ENCODE measurements around the gene TRIM2. TPM values are rescaled to one million over a fixed set of nuclear protein-coding genes. Genes with fewer than 3 reads are reported as not detected.

The TRIM2 gene
- total and polyA plus RNA-seq, 4 donors: 3.4 to 15.5 (median 8.9) TPM

DNA sequence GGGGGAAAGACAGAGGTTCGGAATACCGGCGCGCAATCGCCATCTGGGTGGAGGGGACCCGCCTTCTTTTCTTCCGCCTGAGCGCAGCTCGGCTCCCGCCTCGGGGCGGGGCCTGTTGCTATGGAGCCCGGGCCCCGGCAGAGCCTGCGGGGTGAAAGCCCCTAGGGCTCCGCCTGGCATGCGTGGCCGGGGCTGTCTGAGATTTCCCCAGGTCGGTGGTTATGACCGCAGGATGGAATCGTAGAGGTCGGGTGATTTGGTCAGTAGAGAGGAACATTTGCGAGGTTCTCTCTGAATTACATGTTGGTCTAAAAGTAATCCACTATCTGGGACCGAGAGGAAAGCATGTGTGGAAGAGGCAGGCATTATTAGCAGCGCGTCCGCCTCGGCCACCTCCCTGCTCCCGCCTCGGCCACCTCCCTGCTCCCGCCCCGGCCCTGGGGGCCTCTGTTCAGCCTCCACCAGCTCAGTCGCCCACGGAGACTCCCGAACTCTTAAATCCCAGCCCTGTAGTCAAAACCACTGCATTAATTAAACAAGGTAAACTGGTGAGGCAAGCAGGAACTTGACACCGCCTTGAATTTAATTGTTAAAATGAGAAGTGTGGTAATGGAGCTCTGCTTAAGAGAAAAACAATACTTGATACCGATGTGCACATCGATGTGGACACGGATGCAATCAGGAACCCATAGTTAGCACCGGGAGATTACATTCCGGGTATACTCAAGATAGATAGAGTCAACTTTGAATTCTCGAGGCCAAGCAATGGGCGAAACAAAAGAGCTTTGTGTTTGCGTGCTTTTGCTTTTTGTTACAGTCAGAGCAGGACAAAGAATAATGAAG, 45.2 kb downstream of the TRIM2 start:
- Histone ChIP-seq H3K9me3 (ENCODE audit: control insufficient read depth in 4 of 4, low read length in 3 of 4) (no peaks in the 10 kb centered on the region), H3K27ac (ENCODE audit: low read depth in 1 of 2, low read length in 2 of 2) (peak overlapping the region; percentile 8 to 51)
- WGBS: 19% methylated on average over 44 of the region's 44 CpGs

DNA sequence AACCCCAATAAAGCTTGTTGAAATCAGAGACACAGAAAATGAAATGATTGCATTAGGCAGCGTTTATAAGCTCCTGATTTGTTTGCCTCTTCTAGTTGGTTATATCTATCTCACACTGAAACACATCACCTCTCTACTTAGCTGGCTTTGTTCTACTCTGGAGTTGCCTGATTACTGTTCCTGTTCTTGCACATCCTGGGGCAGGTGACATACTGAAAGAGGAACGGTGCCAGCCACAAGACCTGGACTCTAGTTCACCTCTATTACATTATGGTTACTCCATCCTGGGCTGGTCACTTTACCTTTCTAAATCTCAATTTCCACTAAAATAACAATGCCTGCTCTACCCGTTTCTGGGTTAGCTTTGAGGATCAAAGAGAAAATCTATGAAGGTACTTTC, 47.9 kb downstream of the TRIM2 start:
- Histone ChIP-seq H3K27ac (ENCODE audit: low read depth in 1 of 2, low read length in 2 of 2) (no peak overlapping the region), H3K9ac (ENCODE audit: low read depth in 1 of 2, low read length in 2 of 2) (no peak overlapping the region), H3K4me1 (ENCODE audit: control insufficient read depth in 4 of 4, insufficient read depth in 4 of 4, low read length in 3 of 4) (peaks cover 2 to 12% (median 7%) of the 10 kb centered on the region in 4 donors), H3K36me3 (ENCODE audit: control insufficient read depth in 4 of 4, insufficient read depth in 3 of 4, low read depth in 1 of 4, low read length in 3 of 4) (no peaks in the 10 kb centered on the region), H3K4me3 (ENCODE audit: low read depth in 1 of 3, low read length in 3 of 3) (no peak overlapping the region), H3K27me3 (ENCODE audit: control insufficient read depth in 4 of 4, insufficient read depth in 4 of 4, low read length in 3 of 4) (no peaks in the 10 kb centered on the region), H3K9me3 (ENCODE audit: control insufficient read depth in 4 of 4, low read length in 3 of 4) (no peaks in the 10 kb centered on the region)
- DNase-seq (ENCODE audit: low spot score): no peak
- TF ChIP-seq HNF4A (conservative IDR thresholded peaks at IDR 0.05): no peak
- no peak for TF ChIP-seq RAD21 (IDR thresholded peaks at IDR 0.05)
- no peak for TF ChIP-seq EGR1 (IDR thresholded peaks at IDR 0.05; ENCODE audit: low read depth in 2 of 2)
- 83% methylated on average over 3 of the region's 3 CpGs for WGBS

More for the DNA sequence above, 45.2 kb downstream of the TRIM2 start:
- TF ChIP-seq SP1 (IDR thresholded peaks at IDR 0.05): peak; percentile 25
- TF ChIP-seq, protein P1, sequence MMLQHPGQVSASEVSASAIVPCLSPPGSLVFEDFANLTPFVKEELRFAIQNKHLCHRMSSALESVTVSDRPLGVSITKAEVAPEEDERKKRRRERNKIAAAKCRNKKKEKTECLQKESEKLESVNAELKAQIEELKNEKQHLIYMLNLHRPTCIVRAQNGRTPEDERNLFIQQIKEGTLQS (IDR thresholded peaks at IDR 0.05): no peak
- no peak for TF ChIP-seq JUND (IDR thresholded peaks at IDR 0.05)
- TF ChIP-seq, protein P2, sequence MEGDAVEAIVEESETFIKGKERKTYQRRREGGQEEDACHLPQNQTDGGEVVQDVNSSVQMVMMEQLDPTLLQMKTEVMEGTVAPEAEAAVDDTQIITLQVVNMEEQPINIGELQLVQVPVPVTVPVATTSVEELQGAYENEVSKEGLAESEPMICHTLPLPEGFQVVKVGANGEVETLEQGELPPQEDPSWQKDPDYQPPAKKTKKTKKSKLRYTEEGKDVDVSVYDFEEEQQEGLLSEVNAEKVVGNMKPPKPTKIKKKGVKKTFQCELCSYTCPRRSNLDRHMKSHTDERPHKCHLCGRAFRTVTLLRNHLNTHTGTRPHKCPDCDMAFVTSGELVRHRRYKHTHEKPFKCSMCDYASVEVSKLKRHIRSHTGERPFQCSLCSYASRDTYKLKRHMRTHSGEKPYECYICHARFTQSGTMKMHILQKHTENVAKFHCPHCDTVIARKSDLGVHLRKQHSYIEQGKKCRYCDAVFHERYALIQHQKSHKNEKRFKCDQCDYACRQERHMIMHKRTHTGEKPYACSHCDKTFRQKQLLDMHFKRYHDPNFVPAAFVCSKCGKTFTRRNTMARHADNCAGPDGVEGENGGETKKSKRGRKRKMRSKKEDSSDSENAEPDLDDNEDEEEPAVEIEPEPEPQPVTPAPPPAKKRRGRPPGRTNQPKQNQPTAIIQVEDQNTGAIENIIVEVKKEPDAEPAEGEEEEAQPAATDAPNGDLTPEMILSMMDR (IDR thresholded peaks at IDR 0.05; ENCODE audit: low read depth, low read length, missing input control): no peak
- peak; percentile 21 for TF ChIP-seq YY1 (IDR thresholded peaks at IDR 0.05)
- Histone ChIP-seq H3K36me3 (ENCODE audit: control insufficient read depth in 4 of 4, insufficient read depth in 3 of 4, low read depth in 1 of 4, low read length in 3 of 4) (no peaks in the 10 kb centered on the region), H3K27me3 (ENCODE audit: control insufficient read depth in 4 of 4, insufficient read depth in 4 of 4, low read length in 3 of 4) (no peaks in the 10 kb centered on the region), H3K4me1 (ENCODE audit: control insufficient read depth in 4 of 4, insufficient read depth in 4 of 4, low read length in 3 of 4) (peaks cover 2 to 12% (median 7%) of the 10 kb centered on the region in 4 donors), H3K4me3 (ENCODE audit: low read depth in 1 of 3, low read length in 3 of 3) (peak overlapping the region; percentile 53 to 65 (median 62)), H3K9ac (ENCODE audit: low read depth in 1 of 2, low read length in 2 of 2) (no peak overlapping the region)
- peak; percentile 73 for DNase-seq (ENCODE audit: low spot score)

DNA sequence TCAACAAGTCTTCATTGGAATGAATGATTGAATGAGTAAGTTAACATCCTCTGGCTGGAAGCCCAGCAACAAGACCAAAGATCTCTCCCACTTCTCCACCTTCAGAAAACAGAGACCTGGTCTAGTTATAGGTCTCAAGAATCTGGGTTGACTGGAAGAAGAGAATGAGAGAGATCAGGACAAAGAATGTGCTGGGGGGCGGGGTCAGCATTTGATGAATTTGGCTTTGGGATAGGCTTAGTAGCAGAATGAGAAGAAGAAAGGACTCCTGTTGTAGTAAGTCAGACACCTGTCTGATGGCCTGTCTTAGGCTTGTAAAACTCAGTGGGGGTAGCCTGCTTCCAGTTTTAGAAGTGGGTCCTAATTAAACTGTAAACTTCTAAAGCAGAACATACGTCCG, 51.0 kb downstream of the TRIM2 start:
- no peaks in the 10 kb centered on the region for H3K27me3 ChIP-seq (ENCODE audit: control insufficient read depth in 4 of 4, insufficient read depth in 4 of 4, low read length in 3 of 4)
- H3K36me3 ChIP-seq (ENCODE audit: control insufficient read depth in 4 of 4, insufficient read depth in 3 of 4, low read depth in 1 of 4, low read length in 3 of 4): no peaks in the 10 kb centered on the region
- DNase-seq (ENCODE audit: low spot score): no peak
- no peak overlapping the region for H3K27ac ChIP-seq (ENCODE audit: low read depth in 1 of 2, low read length in 2 of 2)
- H3K4me3 ChIP-seq (ENCODE audit: low read depth in 1 of 3, low read length in 3 of 3): no peak overlapping the region
- no peaks in the 10 kb centered on the region for H3K4me1 ChIP-seq (ENCODE audit: control insufficient read depth in 4 of 4, insufficient read depth in 4 of 4, low read length in 3 of 4)
- 95% methylated on average over 3 of the region's 3 CpGs for WGBS
- no peaks in the 10 kb centered on the region for H3K9me3 ChIP-seq (ENCODE audit: control insufficient read depth in 4 of 4, low read length in 3 of 4)
- H3K9ac ChIP-seq (ENCODE audit: low read depth in 1 of 2, low read length in 2 of 2): no peak overlapping the region
- TF ChIP-seq, protein P3, sequence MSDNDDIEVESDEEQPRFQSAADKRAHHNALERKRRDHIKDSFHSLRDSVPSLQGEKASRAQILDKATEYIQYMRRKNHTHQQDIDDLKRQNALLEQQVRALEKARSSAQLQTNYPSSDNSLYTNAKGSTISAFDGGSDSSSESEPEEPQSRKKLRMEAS (IDR thresholded peaks at IDR 0.05): no peak
- TF ChIP-seq GABPA (IDR thresholded peaks at IDR 0.05 in 1 of 2, conservative IDR thresholded peaks at IDR 0.05 in 1 of 2) (no peak), NR2F2 (IDR thresholded peaks at IDR 0.05) (no peak), SP1 (IDR thresholded peaks at IDR 0.05) (no peak), FOXA1 (IDR thresholded peaks at IDR 0.05) (no peak), RXRA (IDR thresholded peaks at IDR 0.05) (no peak), YY1 (IDR thresholded peaks at IDR 0.05) (no peak), TAF1 (conservative IDR thresholded peaks at IDR 0.05) (no peak), HNF4A (conservative IDR thresholded peaks at IDR 0.05) (no peak), RAD21 (IDR thresholded peaks at IDR 0.05) (no peak), HNF4G (IDR thresholded peaks at IDR 0.05) (no peak), JUND (IDR thresholded peaks at IDR 0.05) (no peak), EGR1 (IDR thresholded peaks at IDR 0.05; ENCODE audit: low read depth in 2 of 2) (no peak)
- TF ChIP-seq, protein P2 (IDR thresholded peaks at IDR 0.05; ENCODE audit: low read depth, low read length, missing input control): no peak
- TF ChIP-seq, protein P4, sequence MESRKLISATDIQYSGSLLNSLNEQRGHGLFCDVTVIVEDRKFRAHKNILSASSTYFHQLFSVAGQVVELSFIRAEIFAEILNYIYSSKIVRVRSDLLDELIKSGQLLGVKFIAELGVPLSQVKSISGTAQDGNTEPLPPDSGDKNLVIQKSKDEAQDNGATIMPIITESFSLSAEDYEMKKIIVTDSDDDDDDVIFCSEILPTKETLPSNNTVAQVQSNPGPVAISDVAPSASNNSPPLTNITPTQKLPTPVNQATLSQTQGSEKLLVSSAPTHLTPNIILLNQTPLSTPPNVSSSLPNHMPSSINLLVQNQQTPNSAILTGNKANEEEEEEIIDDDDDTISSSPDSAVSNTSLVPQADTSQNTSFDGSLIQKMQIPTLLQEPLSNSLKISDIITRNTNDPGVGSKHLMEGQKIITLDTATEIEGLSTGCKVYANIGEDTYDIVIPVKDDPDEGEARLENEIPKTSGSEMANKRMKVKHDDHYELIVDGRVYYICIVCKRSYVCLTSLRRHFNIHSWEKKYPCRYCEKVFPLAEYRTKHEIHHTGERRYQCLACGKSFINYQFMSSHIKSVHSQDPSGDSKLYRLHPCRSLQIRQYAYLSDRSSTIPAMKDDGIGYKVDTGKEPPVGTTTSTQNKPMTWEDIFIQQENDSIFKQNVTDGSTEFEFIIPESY (IDR thresholded peaks at IDR 0.05): no peak
- TF ChIP-seq, protein P1 (IDR thresholded peaks at IDR 0.05): no peak

Measured in liver (tissue), 9 donors.